Fibroblast of the aortic adventitia (primary cell): ENCODE data around the gene DNASE1. TPM values are rescaled to one million over a fixed set of nuclear protein-coding genes. Genes with fewer than 3 reads are reported as not detected.

ENCODE experiments used
- DNase-seq: peaks from one replicate; pipeline ENCODE4 v3.0.0-alpha.2; 2010; ENCODE audit warnings: low read depth
- H3K4me3 ChIP-seq: 2 replicates; pipeline ENCODE4 v1.5.1; 2011; ENCODE audit warnings: low read depth, mild to moderate bottlenecking, control low read depth, low read length, moderate library complexity
- CTCF ChIP-seq: IDR thresholded peaks from 2 replicates; pipeline ENCODE4 v1.5.1; 2011; ENCODE audit warnings: mild to moderate bottlenecking, low read length, control low read depth, inconsistent platforms; ENCODE audit not compliant: insufficient read depth
- total RNA-seq: library from RNA; depleted of rRNA; stranded (reverse); fragments of >200 nt; gene quantifications from 2 replicates; pipeline ENCODE4 v1.2.3, GENCODE V29; 2012; ENCODE audit warnings: low replicate concordance

DNASE1 gene
- total RNA-seq, 1 donor = 11.8 TPM

GRCh38 chr16:3698941-3699340 lies 44.5 kb downstream of the DNASE1 start:
- no peak for DNase-seq
- no peak for TF ChIP-seq CTCF
- H3K4me3 ChIP-seq = no peak overlapping the region

GRCh38 chr16:3701531-3701930 lies 47.0 kb downstream of the DNASE1 start:
- DNase-seq = no peak
- H3K4me3 ChIP-seq = no peak overlapping the region
- no peak for TF ChIP-seq CTCF

GRCh38 chr16:3702082-3702481 lies 47.6 kb downstream of the DNASE1 start:
- no peak for TF ChIP-seq CTCF
- no peak for DNase-seq
- no peak overlapping the region for H3K4me3 ChIP-seq

GRCh38 chr16:3706253-3707012 lies 51.9 kb downstream of the DNASE1 start:
- H3K4me3 ChIP-seq = no peak overlapping the region
- TF ChIP-seq CTCF = no peak
- no peak for DNase-seq

Other genes with a start within 250 kb of the DNASE1 start
- 2.5 and 2.8 TPM in 2 replicates for gene ZNF597, start 211.2 kb upstream of the DNASE1 start, total RNA-seq
- 13.0 and 16.6 TPM in 2 replicates for gene NAA60, start 211.0 kb upstream of the DNASE1 start, total RNA-seq
- not detected in 2 replicates for gene C16orf90, start 159.2 kb upstream of the DNASE1 start, total RNA-seq
- 20.9 and 105 TPM in 2 replicates for gene CLUAP1, start 153.7 kb upstream of the DNASE1 start, total RNA-seq
- not detected in 2 replicates for gene NLRC3, start 77.3 kb upstream of the DNASE1 start, total RNA-seq
- 4.3 and 7.0 TPM in 2 replicates for gene SLX4, start 43.1 kb upstream of the DNASE1 start, total RNA-seq
- 43.6 and 66.0 TPM in 2 replicates for gene TRAP1, start 62.8 kb downstream of the DNASE1 start, total RNA-seq
- gene CREBBP, start 226.0 kb downstream of the DNASE1 start, total RNA-seq = 26.6 and 31.5 TPM in 2 replicates